GM18505 (cell line): Measurements from ENCODE around the gene RENBP.

ENCODE experiments used
- ATAC-seq: cut with Tn5 transposase; IDR thresholded peaks from one replicate; pipeline ENCODE4 v1.9.1; 2021; ENCODE audit not compliant: unreplicated experiment
- POLR2A ChIP-seq: IDR thresholded peaks from 4 replicates; pipeline ENCODE4 v1.6.1; 2011; ENCODE audit warnings: borderline replicate concordance; ENCODE audit not compliant: insufficient read depth, insufficient read length; ENCODE audit errors: extremely low read depth

Gene RENBP

GRCh38 chrX:153922932-153923857 lies 21.2 kb downstream of the RENBP start:
- no peak for TF ChIP-seq POLR2A
- no peak for ATAC-seq

- no peak for TF ChIP-seq POLR2A
These were observed 22.7 kb downstream of the RENBP start for GRCh38 chrX:153921511-153922446.

GRCh38 chrX:153921070-153921469 lies 23.4 kb downstream of the RENBP start:
- no peak for ATAC-seq
- no peak for TF ChIP-seq POLR2A

More at GRCh38 chrX:153921511-153922446, 22.7 kb downstream of the RENBP start:
- ATAC-seq: no peak

- TF ChIP-seq POLR2A: no peak
- ATAC-seq: no peak
These were observed 23.9 kb downstream of the RENBP start for GRCh38 chrX:153920546-153920945.

GRCh38 chrX:153919281-153919680 lies 25.2 kb downstream of the RENBP start:
- ATAC-seq: no peak
- no peak for TF ChIP-seq POLR2A

- TF ChIP-seq POLR2A: no peak
- ATAC-seq: no peak
These were observed 26.6 kb downstream of the RENBP start for GRCh38 chrX:153917869-153918268.

- no peak for ATAC-seq
- no peak for TF ChIP-seq POLR2A
These were observed 30.7 kb downstream of the RENBP start for GRCh38 chrX:153913701-153914100.

- no peak for ATAC-seq
- TF ChIP-seq POLR2A: no peak
These were observed 31.2 kb downstream of the RENBP start for GRCh38 chrX:153913211-153913610.

GRCh38 chrX:153911798-153912197 lies 32.6 kb downstream of the RENBP start:
- TF ChIP-seq POLR2A: no peak
- ATAC-seq: no peak

- no peak for TF ChIP-seq POLR2A
- no peak for ATAC-seq
These were observed 34.0 kb downstream of the RENBP start for GRCh38 chrX:153910446-153910845.

GRCh38 chrX:153909980-153910360 lies 34.5 kb downstream of the RENBP start:
- no peak for TF ChIP-seq POLR2A

GRCh38 chrX:153909024-153909979 lies 35.1 kb downstream of the RENBP start:
- ATAC-seq: no peak
- TF ChIP-seq POLR2A: no peak

More at GRCh38 chrX:153909980-153910360, 34.5 kb downstream of the RENBP start:
- ATAC-seq: no peak

- ATAC-seq: no peak
- no peak for TF ChIP-seq POLR2A
These were observed 36.1 kb downstream of the RENBP start for GRCh38 chrX:153908219-153908860.

- ATAC-seq: no peak
- TF ChIP-seq POLR2A: no peak
These were observed 37.0 kb downstream of the RENBP start for GRCh38 chrX:153907456-153907855.
